GM21447 (cell line): ENCODE measurements around the gene NFX1.
"Not testable (repeated sequence)": the region's sequence is repeated elsewhere in the genome, so short reads cannot be mapped to it uniquely, and the experiment has no call there.

Experiments
- ATAC-seq: cut with Tn5 transposase; IDR thresholded peaks from one replicate; pipeline ENCODE4 v1.9.1; 2021; ENCODE audit not compliant: unreplicated experiment

The NFX1 gene

GRCh38 chr9:33306037-33306436 is 15.7 kb downstream of the NFX1 start:
- ATAC-seq, result no peak

DNA sequence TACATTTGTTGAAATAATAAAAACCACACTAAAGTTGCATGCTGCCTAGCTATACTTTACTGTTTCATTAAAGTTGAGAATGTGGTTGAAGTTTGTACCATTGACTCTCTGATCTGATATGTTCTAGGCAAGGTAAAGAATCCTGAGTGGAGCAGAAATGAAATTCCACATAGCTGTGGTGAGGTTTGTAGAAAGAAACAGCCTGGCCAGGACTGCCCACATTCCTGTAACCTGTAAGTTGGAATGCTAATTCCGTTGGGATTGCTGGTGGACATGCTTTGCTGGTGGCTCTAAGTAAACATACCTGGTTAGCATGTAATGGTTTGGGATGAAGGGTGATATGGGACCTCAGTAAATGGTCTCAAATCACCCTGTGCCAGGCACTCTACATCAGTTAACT is 16.8 kb downstream of the NFX1 start:
- no peak for ATAC-seq

- ATAC-seq, result no peak
These were observed 19.6 kb downstream of the NFX1 start for GRCh38 chr9:33309903-33310302.

- ATAC-seq, result no peak
These were observed 20.4 kb downstream of the NFX1 start for GRCh38 chr9:33310748-33311147.

DNA sequence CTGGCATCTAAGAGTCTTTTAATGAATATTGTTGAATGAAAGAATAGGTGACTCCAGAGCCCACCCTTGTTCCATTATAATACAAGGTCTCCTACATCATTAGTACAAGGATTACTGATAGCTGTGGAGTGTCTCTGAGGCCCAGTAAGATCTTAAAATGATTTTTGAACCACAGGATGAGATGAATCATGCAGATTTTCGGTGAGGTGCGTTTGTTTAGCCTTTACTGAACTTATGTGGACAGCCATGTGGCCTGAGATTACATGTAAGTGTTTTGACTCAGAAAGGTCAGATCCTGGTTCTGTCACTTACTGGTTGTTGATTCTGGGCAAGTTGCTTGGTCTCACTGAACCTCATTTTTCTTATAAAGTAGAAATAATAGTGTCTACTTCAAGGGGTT is 21.6 kb downstream of the NFX1 start:
- ATAC-seq, result no peak

- no peak for ATAC-seq
These were observed 25.1 kb downstream of the NFX1 start for GRCh38 chr9:33315371-33315770.

- ATAC-seq, result not testable (repeated sequence)
These were observed 26.8 kb downstream of the NFX1 start for GRCh38 chr9:33317136-33317535.

DNA sequence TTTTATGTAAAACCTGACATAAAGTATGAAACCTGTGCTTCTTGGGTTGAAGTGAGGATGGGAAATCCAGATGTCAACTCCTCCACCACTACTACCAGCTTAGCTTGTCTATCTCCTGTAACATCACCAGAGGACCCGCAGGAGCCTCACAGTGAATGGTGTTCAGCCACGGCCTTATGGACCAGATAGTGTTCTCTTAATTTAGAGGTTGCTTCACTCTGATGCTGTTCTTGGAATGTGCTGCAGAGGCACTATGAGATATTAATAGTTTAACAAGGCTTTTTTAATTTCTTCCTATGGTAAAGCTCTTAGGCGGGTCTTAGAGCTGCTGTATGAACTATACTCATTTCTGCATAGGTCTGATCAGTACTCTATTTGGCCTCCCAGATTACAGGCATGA is 27.9 kb downstream of the NFX1 start:
- no peak for ATAC-seq

DNA sequence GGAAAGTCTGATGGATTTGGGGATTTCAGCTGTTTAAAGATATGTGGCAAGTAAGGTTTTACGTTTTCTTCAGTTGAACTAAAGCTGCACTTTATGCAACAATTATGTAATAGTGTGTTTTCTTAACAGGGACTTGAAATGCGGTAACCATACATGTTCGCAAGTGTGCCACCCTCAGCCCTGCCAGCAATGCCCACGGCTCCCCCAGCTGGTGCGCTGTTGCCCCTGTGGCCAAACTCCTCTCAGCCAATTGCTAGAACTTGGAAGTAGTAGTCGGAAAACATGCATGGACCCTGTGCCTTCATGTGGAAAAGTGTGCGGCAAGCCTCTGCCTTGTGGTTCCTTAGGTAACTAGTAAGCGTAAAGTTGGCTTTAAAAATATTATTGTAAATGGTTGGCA is 28.5 kb downstream of the NFX1 start:
- ATAC-seq, result no peak

DNA sequence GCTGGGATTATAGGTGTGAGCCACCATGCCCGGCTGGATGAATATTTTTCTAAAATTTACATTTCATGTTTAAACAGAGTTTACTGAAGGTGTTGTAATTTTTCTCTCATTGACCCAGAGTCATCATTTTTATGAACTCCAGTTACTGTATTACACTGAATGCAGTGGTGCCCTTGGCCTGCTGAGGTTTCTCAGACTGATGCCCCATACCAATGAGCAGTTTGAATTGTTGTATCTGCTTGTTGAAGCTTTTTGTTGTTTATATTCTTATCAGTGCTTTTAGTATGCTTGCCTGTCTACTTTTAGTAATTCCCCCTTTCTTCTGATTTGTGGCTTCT is 29.9 kb downstream of the NFX1 start:
- ATAC-seq, result no peak

- ATAC-seq, result no peak
These were observed 30.4 kb downstream of the NFX1 start for GRCh38 chr9:33320568-33321261.

- no peak for ATAC-seq
These were observed 38.8 kb downstream of the NFX1 start for GRCh38 chr9:33329117-33329563.

GRCh38 chr9:33329979-33330378 is 39.7 kb downstream of the NFX1 start:
- ATAC-seq, result no peak

- ATAC-seq, result no peak
These were observed 41.1 kb downstream of the NFX1 start for GRCh38 chr9:33331377-33331891.

DNA sequence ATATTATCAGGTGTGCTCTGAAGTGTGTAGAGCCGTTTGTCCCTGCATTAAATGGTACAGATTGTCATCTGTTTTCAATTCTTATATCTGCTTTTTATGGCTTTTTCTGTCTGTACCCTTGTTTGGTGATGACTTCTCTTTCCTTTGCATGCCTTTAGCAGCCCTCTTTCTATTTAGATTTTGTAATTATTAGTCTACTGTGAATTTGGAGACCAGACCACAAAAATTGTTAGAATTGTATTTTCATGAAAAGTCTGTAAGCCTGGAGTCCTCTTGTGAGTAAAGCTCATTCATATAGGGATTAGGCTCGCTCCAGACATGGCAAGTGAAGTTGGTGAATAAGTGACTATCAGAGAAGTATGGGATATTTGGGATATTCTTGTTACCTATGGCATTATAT is 41.7 kb downstream of the NFX1 start:
- ATAC-seq, result no peak

DNA sequence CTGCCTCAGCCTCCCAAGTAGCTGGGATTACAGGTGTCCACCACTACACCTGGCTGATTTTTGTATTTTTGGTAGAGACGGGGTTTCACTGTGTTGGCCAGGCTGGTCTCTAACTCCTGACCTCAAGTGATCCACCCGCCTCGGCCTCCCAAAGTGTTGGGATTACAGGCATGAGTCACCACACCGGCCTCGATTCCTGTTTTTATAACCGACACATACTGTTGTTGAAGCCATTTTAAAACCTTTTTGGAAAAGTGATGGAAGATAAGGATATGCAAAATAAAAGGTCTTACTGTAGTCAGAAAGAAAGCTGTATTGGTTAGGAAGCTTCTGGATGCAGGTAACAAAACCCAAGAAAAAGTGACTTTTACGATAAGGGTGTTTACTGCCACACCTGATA is 42.6 kb downstream of the NFX1 start:
- ATAC-seq, result not testable (repeated sequence)

- no peak for ATAC-seq
These were observed 49.9 kb downstream of the NFX1 start for GRCh38 chr9:33340186-33340585.

DNA sequence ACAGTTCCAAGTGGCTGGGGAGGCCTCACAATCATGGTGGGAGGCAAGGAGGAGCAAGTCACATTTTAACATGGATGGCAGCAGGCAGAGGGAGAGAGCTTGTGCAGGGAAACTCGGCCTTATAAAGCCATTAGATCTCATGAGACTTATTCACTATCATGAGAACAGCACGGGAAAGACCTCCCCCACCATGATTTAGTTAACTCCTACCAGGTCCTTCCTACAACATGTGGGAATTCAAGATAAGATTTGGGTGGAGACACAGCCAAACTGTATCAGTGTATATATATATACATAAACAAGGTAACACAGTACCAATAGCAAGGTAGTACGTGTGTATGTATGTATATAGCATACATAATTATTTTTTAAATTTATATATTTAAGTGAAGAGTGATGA is 50.9 kb downstream of the NFX1 start:
- no peak for ATAC-seq

DNA sequence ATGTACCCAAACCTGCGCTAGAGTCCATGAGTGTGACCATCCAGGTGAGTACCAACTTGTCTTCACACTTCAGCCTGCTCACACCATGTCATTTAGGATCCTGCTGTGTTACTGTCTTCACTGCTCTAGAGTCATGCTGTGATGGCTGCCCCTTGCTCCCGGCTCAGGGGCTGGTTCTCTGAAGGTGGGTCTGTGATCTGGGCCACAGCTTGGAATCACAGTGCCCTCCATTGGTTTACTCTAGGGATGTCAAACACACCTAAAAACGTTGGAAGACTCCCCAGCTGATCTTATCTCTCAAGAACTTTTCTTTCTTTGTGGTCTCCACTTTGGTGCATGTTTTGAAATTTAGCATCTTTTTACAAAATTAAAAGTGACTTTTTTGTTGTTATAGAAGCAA is 53.8 kb downstream of the NFX1 start:
- no peak for ATAC-seq

DNA sequence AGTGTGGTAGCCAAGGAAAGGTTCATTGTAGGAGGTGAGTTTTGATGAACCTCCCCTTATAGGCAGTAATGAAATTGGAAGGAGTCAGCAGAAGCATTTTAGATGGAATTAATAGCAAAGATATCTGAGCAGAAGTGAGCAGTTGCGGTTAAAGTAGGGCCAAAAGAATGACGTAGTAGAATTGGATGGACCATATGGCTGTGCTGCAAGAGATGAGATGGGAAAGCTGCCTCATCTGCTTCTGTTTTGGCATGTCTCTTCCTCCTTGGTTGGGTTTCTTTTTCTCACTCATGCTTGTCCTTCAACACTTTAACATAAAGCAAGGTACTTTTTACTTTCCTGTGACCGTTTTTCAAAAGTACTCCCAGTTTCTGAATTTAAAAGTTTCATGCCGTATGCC is 56.2 kb downstream of the NFX1 start:
- no peak for ATAC-seq

DNA sequence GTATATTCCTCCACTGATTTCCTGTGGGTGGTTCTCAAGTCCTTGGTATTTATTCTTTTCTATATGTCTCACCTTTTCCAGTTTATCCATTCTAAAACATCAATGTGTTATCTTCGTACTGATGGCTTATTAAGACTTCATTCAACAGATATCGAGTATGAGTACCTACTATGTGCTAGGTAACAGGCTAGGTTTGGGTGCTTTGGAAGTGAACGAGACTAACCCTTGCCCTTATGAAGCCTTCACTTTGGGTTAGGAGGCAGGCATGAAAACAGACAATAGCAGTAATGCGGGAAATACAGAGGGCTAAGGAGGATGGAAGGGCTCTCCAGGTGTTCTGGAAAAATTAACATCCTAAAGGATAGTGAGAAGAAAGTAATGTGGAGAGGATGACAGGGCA is 58.7 kb downstream of the NFX1 start:
- no peak for ATAC-seq

GRCh38 chr9:33349743-33350142 is 59.4 kb downstream of the NFX1 start:
- ATAC-seq, result no peak

DNA sequence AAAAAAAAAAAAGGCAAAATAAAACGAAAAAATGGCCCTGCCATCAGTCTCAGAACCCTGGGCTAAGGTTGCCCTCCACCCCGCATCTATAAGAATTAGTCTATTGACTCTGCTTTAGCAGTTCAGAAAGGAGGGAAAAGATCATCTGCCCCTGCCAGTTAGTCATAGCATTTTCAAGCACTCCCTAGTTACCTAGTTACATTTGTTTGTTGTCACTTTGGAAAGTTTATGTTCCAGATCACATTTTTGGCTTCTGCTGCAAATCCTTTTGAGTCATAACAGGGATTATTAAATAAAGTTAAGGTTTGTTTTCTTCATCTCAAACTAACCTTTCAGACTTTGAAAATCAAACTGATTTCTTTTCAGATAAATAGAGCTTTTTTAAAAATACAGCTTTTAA is 60.0 kb downstream of the NFX1 start:
- ATAC-seq, result no peak
